A673 (cell line): ENCODE results near the gene ZNF664.

Experiments
- CTCF ChIP-seq: fragments of 300-800, 200-600 bp; sonication (generic); conservative IDR thresholded peaks from 2 replicates; pipeline ENCODE4 v1.5.1; 2017; ENCODE audit warnings: low read depth, mild to moderate bottlenecking, antibody characterized with exemption, low read length, moderate library complexity, mixed read lengths
- EZH2 ChIP-seq: fragments of 200-600 bp; sonication (generic); IDR thresholded peaks from 2 replicates; pipeline ENCODE4 v1.6.1; 2017; ENCODE audit warnings: borderline replicate concordance, low read depth, mild to moderate bottlenecking, mixed read lengths, antibody characterized with exemption, low read length; ENCODE audit not compliant: poor library complexity, severe bottlenecking

GRCh38 chr12:124020514-124020949 is 47.5 kb downstream of the ZNF664 start:
- TF ChIP-seq EZH2 (no peak), CTCF (no peak)
